Hematopoietic multipotent progenitor cell (in vitro differentiated cells): ENCODE results near the gene DNAJB13. TPM values are rescaled to one million over a fixed set of nuclear protein-coding genes. Genes with fewer than 3 reads are reported as not detected.

Experiments used
- DNase-seq, 3 donors: peaks; one replicate each; pipeline ENCODE4 v3.0.0-alpha.2; 2011 to 2015; ENCODE audit warnings: low read depth in 2 of 3, low spot score in 2 of 3
- total RNA-seq: library from RNA; depleted of rRNA; stranded (reverse); fragments of >200 nt; gene quantifications from one replicate; pipeline ENCODE4 v1.2.3, GENCODE V29; 2012

DNAJB13 gene
- total RNA-seq, 1 donor = under 0.01 TPM

GRCh38 chr11:74011360-74012073, 60.7 kb downstream of the DNAJB13 start:
- DNase-seq = peak; percentile 41 to 79 (median 63)

- DNase-seq = no peak
Observed at GRCh38 chr11:74012074-74012809, 61.4 kb downstream of the DNAJB13 start.

- DNase-seq = no peak
Observed at GRCh38 chr11:74013141-74013540, 62.3 kb downstream of the DNAJB13 start.

GRCh38 chr11:74014880-74015279, 64.1 kb downstream of the DNAJB13 start:
- DNase-seq = peak in 1 of 3 donors; percentile 62

- DNase-seq = no peak
Observed at GRCh38 chr11:74015919-74016684, 65.3 kb downstream of the DNAJB13 start.

- DNase-seq = no peak
Observed at GRCh38 chr11:74017631-74018030, 66.8 kb downstream of the DNAJB13 start.

GRCh38 chr11:74018331-74019005, 67.6 kb downstream of the DNAJB13 start:
- peak in 1 of 3 donors; percentile 36 for DNase-seq

- DNase-seq = no peak
Observed at GRCh38 chr11:74019104-74019738, 68.4 kb downstream of the DNAJB13 start.

GRCh38 chr11:74019860-74020259, 69.0 kb downstream of the DNAJB13 start:
- peak in 1 of 3 donors; percentile 14 for DNase-seq

Other genes with a start within 250 kb of the DNAJB13 start
- gene RAB6A, start 190.0 kb upstream of the DNAJB13 start, total RNA-seq = 60.3 TPM
- gene MRPL48, start 163.2 kb upstream of the DNAJB13 start, total RNA-seq = 10.0 TPM
- gene COA4, start 74.2 kb upstream of the DNAJB13 start, total RNA-seq = 80.2 TPM
- 12.1 TPM for gene PAAF1, start 74.0 kb upstream of the DNAJB13 start, total RNA-seq
- gene UCP2, start 31.8 kb downstream of the DNAJB13 start, total RNA-seq = 243 TPM
- gene UCP3, start 58.1 kb downstream of the DNAJB13 start, total RNA-seq = 2.4 TPM
- gene C2CD3, start 220.0 kb downstream of the DNAJB13 start, total RNA-seq = 21.3 TPM
- gene PPME1, start 220.3 kb downstream of the DNAJB13 start, total RNA-seq = 22.6 TPM